HFFc6 (cell line): Measurements from ENCODE around the gene FMNL2. TPM values are rescaled to one million over a fixed set of nuclear protein-coding genes. Genes with fewer than 3 reads are reported as not detected.

Experiments used
- DNase-seq: peaks from one replicate; pipeline ENCODE4 v3.0.0-alpha.2; 2018
- H3K27ac Mint-ChIP-seq: 2 replicates; pipeline ENCODE4 v1.8.0; 2020; ENCODE audit warnings: mild to moderate bottlenecking, mixed read lengths
- H3K27me3 Mint-ChIP-seq: 2 replicates; pipeline ENCODE4 v1.8.0; 2021; ENCODE audit warnings: mild to moderate bottlenecking, moderate library complexity, mixed read lengths; ENCODE audit not compliant: insufficient read depth
- H3K36me3 Mint-ChIP-seq: 2 replicates; pipeline ENCODE4 v1.8.0; 2021; ENCODE audit warnings: low read depth, mixed read lengths
- H3K4me1 Mint-ChIP-seq: 2 replicates; pipeline ENCODE4 v1.8.0; 2020; ENCODE audit warnings: low read depth, mixed read lengths
- H3K4me3 Mint-ChIP-seq: 2 replicates; pipeline ENCODE4 v1.8.0; 2020; ENCODE audit warnings: mild to moderate bottlenecking, moderate library complexity, mixed read lengths
- H3K9me3 Mint-ChIP-seq: 2 replicates; pipeline ENCODE4 v1.8.0; 2020; ENCODE audit warnings: mild to moderate bottlenecking, mixed read lengths
- CTCF ChIP-seq: fragments of 200-600 bp; sonication (generic); IDR thresholded peaks from 2 replicates; pipeline ENCODE4 v1.5.0; 2021; ENCODE audit warnings: antibody characterized with exemption, mild to moderate bottlenecking
- total RNA-seq, 6 experiments: library from RNA; stranded (reverse); fragmentation: NEBNext Ultra II Directional; extraction: Animal tissue kit (Norgen Biotek cat#: 25700); gene quantifications; 2 replicates in 1 of 6; 3 replicates in 5 of 6; pipeline ENCODE4 v1.2.3, GENCODE V29; 2021

FMNL2 gene
- total RNA-seq, 6 experiments from 2014 or later = 13.7 to 20.9 (median 16.0) TPM

GRCh38 chr2:152354069-152354755 is 19.2 kb downstream of the FMNL2 start:
- Mint-ChIP-seq H3K4me1 (peaks cover 19% of the 10 kb centered on the region), H3K36me3 (peaks cover 7% of the 10 kb centered on the region), H3K27ac (no peak overlapping the region), H3K27me3 (peaks cover 2% of the 10 kb centered on the region; the same call in 1 of the 2 replicates), H3K4me3 (no peak overlapping the region), H3K9me3 (no peaks in the 10 kb centered on the region)
- no peak for TF ChIP-seq CTCF
- DNase-seq = no peak

- peak overlapping the region; percentile 4; the same call in 1 of the 2 replicates for H3K27ac Mint-ChIP-seq
- H3K4me1 Mint-ChIP-seq = peaks cover 19% of the 10 kb centered on the region
- H3K4me3 Mint-ChIP-seq = no peak overlapping the region
- no peak for TF ChIP-seq CTCF
- no peak for DNase-seq
- no peaks in the 10 kb centered on the region for H3K9me3 Mint-ChIP-seq
- peaks cover 7% of the 10 kb centered on the region for H3K36me3 Mint-ChIP-seq
- H3K27me3 Mint-ChIP-seq = peaks cover 2% of the 10 kb centered on the region; the same call in 1 of the 2 replicates
Observed at GRCh38 chr2:152354909-152355308, 19.9 kb downstream of the FMNL2 start.

- H3K27ac Mint-ChIP-seq = no peak overlapping the region
- no peak for DNase-seq
- peaks cover 2% of the 10 kb centered on the region for H3K36me3 Mint-ChIP-seq
Observed at GRCh38 chr2:152355409-152355831, 20.4 kb downstream of the FMNL2 start.

GRCh38 chr2:152359573-152360363 is 24.8 kb downstream of the FMNL2 start:
- no peaks in the 10 kb centered on the region; the same call in 1 of the 2 replicates for H3K36me3 Mint-ChIP-seq
- no peaks in the 10 kb centered on the region for H3K9me3 Mint-ChIP-seq
- TF ChIP-seq CTCF = no peak
- H3K4me1 Mint-ChIP-seq = peaks cover 10% of the 10 kb centered on the region
- no peak overlapping the region for H3K27ac Mint-ChIP-seq
- peaks cover 2% of the 10 kb centered on the region for H3K27me3 Mint-ChIP-seq
- H3K4me3 Mint-ChIP-seq = no peak overlapping the region
- no peak for DNase-seq

More at GRCh38 chr2:152355409-152355831, 20.4 kb downstream of the FMNL2 start:
- Mint-ChIP-seq H3K4me3 (no peak overlapping the region), H3K9me3 (no peaks in the 10 kb centered on the region), H3K4me1 (peaks cover 19% of the 10 kb centered on the region), H3K27me3 (peaks cover 2% of the 10 kb centered on the region)
- no peak for TF ChIP-seq CTCF

- no peak overlapping the region for H3K4me3 Mint-ChIP-seq
- peaks cover 12% of the 10 kb centered on the region for H3K4me1 Mint-ChIP-seq
- H3K9me3 Mint-ChIP-seq = no peaks in the 10 kb centered on the region
- TF ChIP-seq CTCF = no peak
- no peaks in the 10 kb centered on the region; the same call in 1 of the 2 replicates for H3K36me3 Mint-ChIP-seq
- no peak for DNase-seq
- no peaks in the 10 kb centered on the region; the same call in 1 of the 2 replicates for H3K27me3 Mint-ChIP-seq
- no peak overlapping the region for H3K27ac Mint-ChIP-seq
Observed at GRCh38 chr2:152363936-152364335, 29.0 kb downstream of the FMNL2 start.
